RPMI7951 (cell line): Measurements from ENCODE around the gene SESN1. TPM values are rescaled to one million over a fixed set of nuclear protein-coding genes. Genes with fewer than 3 reads are reported as not detected.
"Not testable (repeated sequence)": the region's sequence is repeated elsewhere in the genome, so short reads cannot be mapped to it uniquely, and the experiment has no call there.

Experiments
- DNase-seq: peaks from one replicate; pipeline ENCODE4 v3.0.0-alpha.2; 2012; ENCODE audit warnings: low read depth
- total RNA-seq: library from RNA; depleted of rRNA; stranded (reverse); fragments of >200 nt; shearing (Covaris generic); gene quantifications from 2 replicates; pipeline ENCODE4 v1.2.3, GENCODE V29; 2014

SESN1 gene
- total RNA-seq, 1 experiment from 2014 or later = 9.9 TPM

DNA sequence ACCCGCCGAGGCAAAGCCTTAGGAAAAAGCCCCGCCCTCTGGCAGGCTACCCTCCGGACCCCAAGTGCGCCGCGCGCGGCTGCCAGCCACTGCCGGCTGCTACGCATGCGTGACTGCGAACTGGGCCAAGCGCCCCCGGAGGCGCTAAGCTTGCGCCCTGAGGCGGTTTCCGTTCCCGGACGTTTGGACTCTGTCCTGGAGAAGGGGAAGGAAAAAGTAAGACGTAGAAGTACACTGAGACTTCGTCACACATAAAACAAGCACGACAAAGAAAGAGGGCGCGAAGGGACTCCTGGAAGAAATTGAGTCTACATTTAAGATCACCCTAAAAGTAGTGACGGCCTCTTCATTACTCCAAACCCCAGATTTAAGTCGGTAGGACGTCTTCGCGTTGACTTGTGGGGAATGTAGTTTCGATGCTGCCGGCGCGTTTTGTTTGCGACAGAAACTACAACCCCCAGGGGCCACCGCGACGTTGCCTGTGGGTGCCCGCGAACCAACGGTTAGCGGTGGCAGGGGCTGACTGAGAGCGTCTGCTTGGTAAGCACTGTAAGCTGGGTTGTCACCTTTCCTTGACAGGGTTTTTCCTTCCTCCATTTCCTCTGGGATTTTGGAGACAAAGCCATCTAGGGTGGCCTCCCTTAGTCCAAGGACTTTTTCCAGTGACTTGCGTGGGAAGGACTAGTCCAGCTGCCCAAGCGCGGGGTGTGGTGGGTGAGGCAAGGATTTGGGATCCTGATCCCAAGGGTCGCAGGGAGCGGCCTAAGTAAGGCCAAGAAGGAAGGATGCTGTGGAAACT is 589 bp upstream of the SESN1 start, which contains the start of gene CEP57L1:
TSS of gene CEP57L1 (plus strand) at position 472 of the 799 bp plus-strand sequence. CDS start 49,715 bp downstream, outside the sequence.
- peak; percentile 95 for DNase-seq

GRCh38 chr6:109093732-109094415 is 772 bp downstream of the SESN1 start:
- peak; percentile 15 for DNase-seq

- DNase-seq = no peak
Measured at GRCh38 chr6:109092074-109092473, 2.6 kb downstream of the SESN1 start.

DNA sequence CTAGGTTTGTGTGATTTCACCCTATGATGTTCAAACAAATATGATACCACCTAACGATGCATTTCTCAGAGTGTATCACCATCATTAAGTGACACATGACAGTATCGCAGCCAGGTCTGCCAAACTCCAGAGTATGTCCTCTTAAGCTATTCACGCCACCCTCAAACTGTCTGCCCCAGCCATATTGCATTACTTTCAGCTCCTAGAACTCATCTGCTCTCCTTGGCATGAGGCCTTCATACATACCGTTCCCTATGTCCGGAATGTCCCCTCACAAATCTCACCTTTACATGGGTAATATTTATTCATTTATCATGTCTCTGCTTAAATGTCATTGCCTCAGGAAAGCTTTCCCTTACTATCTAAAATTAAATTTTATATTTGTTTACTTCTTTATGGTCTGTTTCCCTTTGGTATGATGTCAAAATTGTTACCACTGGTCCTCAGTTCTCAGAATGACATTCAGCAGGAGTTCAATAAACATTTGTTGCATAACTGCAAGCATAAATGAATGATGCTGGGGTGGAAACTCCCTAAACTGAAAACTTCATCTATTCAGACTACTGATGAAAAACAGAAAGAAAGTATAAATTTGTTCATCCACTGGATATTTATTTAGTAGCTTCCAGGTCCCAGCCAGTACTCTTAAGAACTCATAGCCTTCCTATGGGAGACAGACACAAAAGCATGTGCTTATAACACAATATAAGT is 3.2 kb downstream of the SESN1 start:
- DNase-seq = no peak

DNA sequence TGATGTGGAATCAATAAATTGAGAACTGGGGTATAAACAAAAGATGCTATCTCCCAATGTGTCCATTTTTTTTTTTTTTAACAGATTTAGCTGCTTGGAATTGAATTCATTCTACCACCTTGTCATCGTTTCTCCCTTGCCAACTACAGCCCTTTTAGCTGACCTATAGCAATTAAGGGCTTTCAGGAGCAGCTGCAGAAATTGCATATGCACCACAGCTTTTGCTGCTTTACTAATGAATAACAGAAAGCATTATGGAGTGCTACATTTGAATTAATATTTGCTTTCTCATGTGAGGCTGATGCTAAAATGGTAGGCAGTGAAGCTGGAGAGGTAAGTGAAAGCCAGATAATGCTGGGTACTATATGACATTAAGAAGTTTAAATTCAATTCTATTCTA is 5.7 kb downstream of the SESN1 start:
- DNase-seq = no peak

GRCh38 chr6:109087661-109088264 is 6.9 kb downstream of the SESN1 start:
- peak; percentile 59 for DNase-seq

GRCh38 chr6:109084146-109084545 is 10.5 kb downstream of the SESN1 start:
- DNase-seq = not testable (repeated sequence)

- no peak for DNase-seq
Measured at GRCh38 chr6:109083657-109084056, 11.0 kb downstream of the SESN1 start.

GRCh38 chr6:109082188-109082577 is 12.5 kb downstream of the SESN1 start:
- peak; percentile 7 for DNase-seq

DNA sequence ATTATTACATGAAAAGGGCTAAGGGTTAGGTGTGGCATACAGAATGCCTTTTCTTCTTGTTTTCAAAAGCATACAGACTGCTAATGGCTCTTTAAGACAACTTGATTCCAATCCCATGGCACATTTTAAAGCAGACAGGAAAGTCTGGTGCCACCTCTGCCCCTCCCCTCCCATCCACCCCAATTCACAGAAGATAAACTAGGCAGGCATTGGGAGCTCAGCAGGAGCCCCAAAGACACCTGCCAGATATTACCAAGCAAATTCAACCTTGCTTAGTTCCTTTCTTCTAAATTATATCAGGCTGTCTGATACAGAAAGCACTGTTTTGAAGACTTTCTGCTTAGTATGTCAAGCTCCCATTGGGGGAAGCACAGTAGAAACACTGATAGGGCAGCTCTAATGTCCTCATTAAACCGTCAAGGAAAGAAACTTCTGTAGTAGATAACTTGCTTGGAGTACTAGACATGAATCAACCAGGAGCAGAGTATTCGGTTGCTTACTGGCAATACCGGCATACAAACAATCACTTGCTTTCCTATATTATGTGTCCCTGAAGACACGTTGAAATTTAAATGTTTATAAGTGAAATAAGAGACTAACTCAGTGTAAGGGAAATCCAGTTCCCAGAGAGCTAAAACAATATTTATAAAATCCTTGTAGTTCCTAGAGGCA is 13.0 kb downstream of the SESN1 start:
- no peak for DNase-seq

- DNase-seq = no peak
Measured at GRCh38 chr6:109081026-109081425, 13.6 kb downstream of the SESN1 start.

- DNase-seq = no peak
Measured at GRCh38 chr6:109079981-109080380, 14.7 kb downstream of the SESN1 start.

- no peak for DNase-seq
Measured at GRCh38 chr6:109076377-109076776, 18.3 kb downstream of the SESN1 start.

GRCh38 chr6:109075934-109076333 is 18.7 kb downstream of the SESN1 start:
- no peak for DNase-seq

- DNase-seq = no peak
Measured at GRCh38 chr6:109074133-109074415, 20.6 kb downstream of the SESN1 start.

- peak; percentile 68 for DNase-seq
Measured at GRCh38 chr6:109073344-109074132, 21.1 kb downstream of the SESN1 start.

GRCh38 chr6:109071125-109071917 is 23.3 kb downstream of the SESN1 start:
- DNase-seq = no peak

DNA sequence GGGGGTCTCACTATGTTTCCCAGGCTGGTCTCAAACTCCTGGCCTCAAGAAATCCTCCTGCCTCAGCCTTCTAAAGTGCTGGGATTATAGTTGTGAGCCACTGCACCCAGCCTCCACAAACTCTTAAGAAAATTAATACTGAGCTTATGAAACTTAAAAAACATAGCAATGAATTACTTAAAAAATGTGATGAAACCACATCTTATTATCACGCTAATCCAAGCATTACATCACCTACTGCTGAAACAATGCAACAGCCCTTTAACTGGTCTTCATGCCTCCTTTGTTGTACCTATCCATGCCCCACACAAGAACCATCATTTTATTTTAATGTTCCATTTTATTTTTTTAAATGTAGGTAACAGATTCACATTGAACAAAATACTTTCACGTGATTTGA is 24.9 kb downstream of the SESN1 start:
- no peak for DNase-seq

- DNase-seq = no peak
Measured at GRCh38 chr6:109062767-109063352, 31.8 kb downstream of the SESN1 start.

DNA sequence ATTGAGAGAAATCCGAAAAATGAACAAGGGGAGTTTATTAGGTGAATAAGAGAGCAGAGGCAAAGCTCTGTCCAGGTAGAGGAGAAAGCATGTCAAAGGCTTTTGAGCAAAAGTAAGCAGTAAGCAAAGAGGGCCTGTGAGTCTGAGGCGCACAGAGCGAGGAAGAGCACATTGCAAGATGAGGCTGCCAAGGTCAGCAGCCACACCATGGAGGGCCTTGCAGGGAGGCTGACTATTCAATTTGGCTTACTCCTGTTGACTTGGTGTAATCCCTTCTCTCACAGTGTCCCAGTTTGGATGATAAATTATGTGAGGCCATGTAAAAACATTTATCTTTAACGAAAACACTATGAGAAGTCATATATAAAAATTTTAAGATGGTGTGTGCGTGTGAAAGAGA is 32.4 kb downstream of the SESN1 start:
- DNase-seq = no peak
